ENCODE data around the gene ZNF554. TPM values are rescaled to one million over a fixed set of nuclear protein-coding genes. Genes with fewer than 3 reads are reported as not detected.

Gene ZNF554
- total RNA-seq (6.0 TPM), polyA plus RNA-seq (2.5 TPM)

DNA sequence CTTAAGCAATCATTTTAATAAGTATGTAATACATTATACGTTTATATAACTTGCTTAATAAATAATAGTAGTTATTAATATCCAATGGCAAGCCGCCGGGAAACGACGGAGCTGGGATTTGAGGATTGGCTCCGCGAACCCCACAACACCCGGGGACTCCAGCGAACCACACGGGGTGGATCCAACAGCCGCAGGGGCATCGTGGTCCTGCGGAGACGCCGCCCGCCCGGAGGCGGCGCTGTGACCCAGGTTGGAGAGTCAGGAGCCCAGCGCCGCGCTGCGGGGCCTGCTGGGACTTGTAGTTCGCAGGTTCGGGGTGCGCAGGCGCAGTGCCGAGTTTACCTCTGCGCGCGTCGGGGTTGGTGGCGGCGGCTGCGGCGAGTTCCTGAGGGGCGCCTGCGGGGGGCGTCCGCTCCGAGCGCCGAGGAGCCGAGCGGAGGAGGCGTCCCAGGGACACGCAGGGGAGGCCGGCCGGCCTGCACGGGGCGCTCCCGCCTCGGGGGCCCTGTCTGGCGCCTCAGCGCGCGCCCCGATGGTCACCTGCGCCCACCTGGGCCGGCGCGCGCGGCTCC, at the start of gene ZNF554:
ZNF554 (plus strand) TSS at position 329 of the 572 bp plus-strand sequence; CDS start at position 533, 204 bp downstream.
- no peak within 1 kb of the TSS for H3K27ac ChIP-seq (ENCODE audit: low read depth)
- WGBS = under 1% methylated on average over 64 of the region's 64 CpGs
- DNase-seq (ENCODE audit: extremely low spot score) = peak; percentile 73
- H3K4me1 ChIP-seq (ENCODE audit: insufficient read depth) = no peaks in the 10 kb centered on the region
- H3K4me3 ChIP-seq (ENCODE audit: low read depth, low read length) = peak within 1 kb of the TSS; percentile 97
- no peaks in the 10 kb centered on the region for H3K36me3 ChIP-seq (ENCODE audit: insufficient read depth)

GRCh38 chr19:2770055-2771013, 49.3 kb upstream of the ZNF554 start:
- Histone ChIP-seq H3K27ac (ENCODE audit: low read depth) (no peak overlapping the region), H3K4me3 (ENCODE audit: low read depth, low read length) (no peak overlapping the region), H3K36me3 (ENCODE audit: insufficient read depth) (no peaks in the 10 kb centered on the region), H3K4me1 (ENCODE audit: insufficient read depth) (no peaks in the 10 kb centered on the region)
- whole genome bisulfite sequencing = 56% methylated on average over 40 of the region's 40 CpGs
- DNase-seq (ENCODE audit: extremely low spot score) = peak; percentile 18

GRCh38 chr19:2771786-2772674, 47.6 kb upstream of the ZNF554 start:
- Histone ChIP-seq H3K27ac (ENCODE audit: low read depth) (no peak overlapping the region), H3K4me3 (ENCODE audit: low read depth, low read length) (no peak overlapping the region), H3K4me1 (ENCODE audit: insufficient read depth) (no peaks in the 10 kb centered on the region), H3K36me3 (ENCODE audit: insufficient read depth) (no peaks in the 10 kb centered on the region)
- WGBS = 69% methylated on average over 29 of the region's 29 CpGs
- no peak for DNase-seq (ENCODE audit: extremely low spot score)

GRCh38 chr19:2774083-2774679, 45.5 kb upstream of the ZNF554 start:
- Histone ChIP-seq H3K36me3 (ENCODE audit: insufficient read depth) (peaks cover 1% of the 10 kb centered on the region), H3K4me1 (ENCODE audit: insufficient read depth) (no peaks in the 10 kb centered on the region), H3K27ac (ENCODE audit: low read depth) (no peak overlapping the region), H3K4me3 (ENCODE audit: low read depth, low read length) (no peak overlapping the region)
- WGBS = 90% methylated on average over 32 of the region's 32 CpGs
- DNase-seq (ENCODE audit: extremely low spot score) = no peak

- Histone ChIP-seq H3K27ac (ENCODE audit: low read depth) (no peak overlapping the region), H3K4me3 (ENCODE audit: low read depth, low read length) (no peak overlapping the region), H3K36me3 (ENCODE audit: insufficient read depth) (peaks cover 2% of the 10 kb centered on the region), H3K4me1 (ENCODE audit: insufficient read depth) (no peaks in the 10 kb centered on the region)
- 90% methylated on average over 24 of the region's 24 CpGs for WGBS
- DNase-seq (ENCODE audit: extremely low spot score) = no peak
These were observed 44.6 kb upstream of the ZNF554 start for GRCh38 chr19:2774953-2775555.

GRCh38 chr19:2775556-2776430, 43.9 kb upstream of the ZNF554 start:
- WGBS = 79% methylated on average over 29 of the region's 29 CpGs
- H3K4me3 ChIP-seq (ENCODE audit: low read depth, low read length) = no peak overlapping the region
- no peaks in the 10 kb centered on the region for H3K4me1 ChIP-seq (ENCODE audit: insufficient read depth)
- DNase-seq (ENCODE audit: extremely low spot score) = no peak
- H3K27ac ChIP-seq (ENCODE audit: low read depth) = no peak overlapping the region
- H3K36me3 ChIP-seq (ENCODE audit: insufficient read depth) = peaks cover 2% of the 10 kb centered on the region

DNA sequence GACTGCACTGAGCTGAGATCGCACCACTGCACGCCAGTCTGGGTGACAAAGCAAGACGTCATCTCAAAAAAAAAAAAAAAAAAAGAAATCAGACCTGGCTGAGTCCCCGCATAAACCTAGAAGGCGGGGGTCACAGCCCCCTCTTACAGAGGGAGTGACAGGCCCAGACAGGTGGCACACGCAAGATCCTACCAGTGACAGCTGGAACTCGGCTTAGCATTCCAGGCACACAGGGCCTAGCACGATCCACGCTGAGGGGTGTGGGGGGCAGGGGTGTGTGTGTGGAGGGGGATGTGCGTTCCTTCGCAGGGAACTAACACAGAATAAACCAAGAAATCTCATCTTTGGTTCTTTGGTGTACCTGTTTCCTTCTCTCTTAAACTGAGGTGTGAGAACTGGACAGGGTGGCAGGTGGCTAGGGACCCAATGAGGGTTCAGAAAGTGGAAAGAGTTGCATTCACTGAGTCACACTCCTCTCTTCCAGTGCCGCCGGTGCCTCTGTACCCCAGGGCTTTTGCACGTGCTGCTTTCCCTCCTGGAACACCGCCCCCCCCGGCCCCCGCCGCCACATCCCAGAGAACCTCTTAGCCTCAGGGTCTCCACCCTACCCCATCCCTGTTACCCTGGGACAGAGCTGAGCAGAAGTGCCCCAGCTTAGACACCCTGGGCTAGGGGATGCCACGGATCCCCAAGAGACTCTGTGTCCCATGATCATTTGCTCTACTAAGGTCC, 41.5 kb upstream of the ZNF554 start:
- Histone ChIP-seq H3K4me1 (ENCODE audit: insufficient read depth) (no peaks in the 10 kb centered on the region), H3K4me3 (ENCODE audit: low read depth, low read length) (no peak overlapping the region), H3K27ac (ENCODE audit: low read depth) (no peak overlapping the region), H3K36me3 (ENCODE audit: insufficient read depth) (peaks cover 2% of the 10 kb centered on the region)
- WGBS = 89% methylated on average over 19 of the region's 19 CpGs
- DNase-seq (ENCODE audit: extremely low spot score) = no peak

DNA sequence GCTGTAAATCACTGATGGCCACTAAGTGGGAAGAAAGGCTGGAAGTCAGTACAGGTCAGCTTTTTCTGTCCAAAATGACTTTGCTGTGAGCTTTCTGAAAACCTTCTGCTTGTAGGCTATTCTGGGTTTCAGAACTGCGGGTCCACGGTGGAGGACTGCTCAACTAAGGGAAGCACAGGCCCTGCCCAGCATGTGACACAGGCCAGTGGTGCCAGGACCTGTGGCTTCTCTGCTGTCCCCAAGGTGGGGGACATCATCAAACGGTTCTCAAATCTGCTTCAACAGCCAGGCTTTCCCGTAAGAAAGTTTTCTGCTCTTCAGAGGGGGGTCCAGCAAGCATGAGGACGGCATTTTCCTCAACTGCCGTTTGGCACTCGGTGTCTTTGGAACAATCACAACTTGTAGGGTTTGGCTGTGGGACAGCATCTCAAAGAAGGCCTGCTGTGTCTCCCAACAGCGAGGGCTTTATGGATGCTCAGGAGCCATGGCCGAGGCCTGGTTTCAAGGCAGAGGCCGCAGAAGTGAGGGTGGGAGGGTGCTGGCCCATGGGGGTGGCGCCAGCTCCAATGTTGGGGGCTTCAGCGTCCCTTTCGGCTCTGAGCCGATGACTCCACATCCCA, 40.4 kb upstream of the ZNF554 start:
- 77% methylated on average over 14 of the region's 14 CpGs for WGBS
- Histone ChIP-seq H3K36me3 (ENCODE audit: insufficient read depth) (peaks cover 2% of the 10 kb centered on the region), H3K4me1 (ENCODE audit: insufficient read depth) (no peaks in the 10 kb centered on the region), H3K4me3 (ENCODE audit: low read depth, low read length) (no peak overlapping the region), H3K27ac (ENCODE audit: low read depth) (no peak overlapping the region)
- no peak for DNase-seq (ENCODE audit: extremely low spot score)

DNA sequence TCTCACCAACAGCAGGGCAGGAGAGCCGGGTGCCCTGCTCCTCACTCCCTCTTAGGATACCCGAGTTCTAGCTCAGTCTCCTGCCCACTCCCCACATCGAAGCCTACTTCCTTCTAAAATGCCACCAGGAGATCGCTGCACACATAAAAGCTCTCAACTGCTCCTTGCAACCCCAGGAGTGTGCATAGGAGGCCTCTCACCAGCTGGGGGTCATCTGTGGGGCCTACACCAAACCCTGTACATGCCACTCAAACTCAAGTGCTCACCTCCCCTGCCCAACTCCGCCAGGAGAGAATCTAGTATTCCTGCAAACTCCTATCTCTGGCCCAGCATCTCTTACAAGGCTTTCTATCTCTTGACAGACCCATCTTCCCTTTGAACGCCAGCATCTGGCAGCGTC, 39.4 kb upstream of the ZNF554 start:
- H3K4me3 ChIP-seq (ENCODE audit: low read depth, low read length) = no peak overlapping the region
- no peak for DNase-seq (ENCODE audit: extremely low spot score)
- 87% methylated on average over 7 of the region's 7 CpGs for WGBS
- no peak overlapping the region for H3K27ac ChIP-seq (ENCODE audit: low read depth)
- peaks cover 2% of the 10 kb centered on the region for H3K36me3 ChIP-seq (ENCODE audit: insufficient read depth)
- H3K4me1 ChIP-seq (ENCODE audit: insufficient read depth) = no peaks in the 10 kb centered on the region

- DNase-seq (ENCODE audit: extremely low spot score) = no peak
- peaks cover 2% of the 10 kb centered on the region for H3K36me3 ChIP-seq (ENCODE audit: insufficient read depth)
- H3K4me1 ChIP-seq (ENCODE audit: insufficient read depth) = no peaks in the 10 kb centered on the region
- 2% methylated on average over 24 of the region's 24 CpGs for WGBS
- peak overlapping the region; percentile 95 for H3K4me3 ChIP-seq (ENCODE audit: low read depth, low read length)
- peak overlapping the region; percentile 72 for H3K27ac ChIP-seq (ENCODE audit: low read depth)
These were observed 37.2 kb upstream of the ZNF554 start for GRCh38 chr19:2782329-2782935.

All from urinary bladder (tissue), 4 donors.